Left lung (tissue), 10 donors: ENCODE measurements around the gene RAB6B. TPM values are rescaled to one million over a fixed set of nuclear protein-coding genes. Genes with fewer than 3 reads are reported as not detected.

ENCODE experiments used
- ATAC-seq: fragments of 200-7000 bp; cut with Tn5 transposase; one replicate; pipeline ENCODE4 v1.9.1; 2020; ENCODE audit warnings: moderate library complexity
- DNase-seq, 4 donors: peaks; one replicate each; pipeline ENCODE4 v3.0.0-alpha.2; 2013 to 2020
- H3K27ac ChIP-seq, 2 donors: fragments of 200-600 bp; sonication (generic) in 1 of 2; one replicate each; pipeline versions ENCODE4 v1.5.0 to v1.8.0; 2020 to 2021
- H3K27me3 ChIP-seq, 2 donors: fragments of 200-600 bp; sonication (generic) in 1 of 2; one replicate each; pipeline versions ENCODE4 v1.5.0 to v1.8.0; 2020 to 2021
- H3K36me3 ChIP-seq, 2 donors: fragments of 200-600 bp; sonication (generic) in 1 of 2; one replicate each; pipeline versions ENCODE4 v1.5.0 to v1.8.0; 2020 to 2021
- H3K4me1 ChIP-seq, 2 donors: fragments of 200-600 bp; one replicate each; pipeline ENCODE4 v1.8.0; 2021
- H3K4me3 ChIP-seq, 2 donors: fragments of 200-600 bp; sonication (generic) in 1 of 2; one replicate each; pipeline versions ENCODE4 v1.5.0 to v1.8.0; 2020 to 2021; ENCODE audit warnings: mild to moderate bottlenecking in 1 of 2
- H3K9me3 ChIP-seq, 2 donors: fragments of 200-600 bp; sonication (generic) in 1 of 2; one replicate each; pipeline versions ENCODE4 v1.5.0 to v1.8.0; 2020 to 2021
- intact Hi-C, 2 donors: fragments of 100-400 bp; cut with DNase I; formaldehyde crosslinking; loops; one replicate each; pipeline versions ENCODE4 v1.11.2 to v1.14.2; 2022
- polyA plus RNA-seq, 6 donors: library from polyadenylated mRNA; unstranded; fragments of 120-200 nt; gene quantifications; one replicate each; pipeline ENCODE4 v1.2.1, GENCODE V29; 2013; ENCODE audit not compliant: insufficient read length in 6 of 6
- total RNA-seq, 2 donors: library from RNA; stranded (reverse); fragmentation: NEBNext Ultra II Directional; extraction: Animal tissue kit (Norgen Biotek cat#: 25700); gene quantifications; one replicate each; pipeline ENCODE4 v1.2.1, GENCODE V29; 2021
- TF ChIP-seq, protein P1 (sequence below), 2 donors: fragments of 200-600 bp; sonication (generic) in 1 of 2; IDR thresholded peaks; one replicate each; pipeline versions ENCODE4 v1.5.0 to v1.8.0; 2021; ENCODE audit warnings: antibody characterized with exemption in 2 of 2
- donor health status: DM: no; HTN: yes; CAD: no.
- donor health status: DM: no; HTN: no; CAD: no.

Gene RAB6B
- total and polyA plus RNA-seq, 8 donors, result 3.7 to 11.4 (median 6.1) TPM

DNA sequence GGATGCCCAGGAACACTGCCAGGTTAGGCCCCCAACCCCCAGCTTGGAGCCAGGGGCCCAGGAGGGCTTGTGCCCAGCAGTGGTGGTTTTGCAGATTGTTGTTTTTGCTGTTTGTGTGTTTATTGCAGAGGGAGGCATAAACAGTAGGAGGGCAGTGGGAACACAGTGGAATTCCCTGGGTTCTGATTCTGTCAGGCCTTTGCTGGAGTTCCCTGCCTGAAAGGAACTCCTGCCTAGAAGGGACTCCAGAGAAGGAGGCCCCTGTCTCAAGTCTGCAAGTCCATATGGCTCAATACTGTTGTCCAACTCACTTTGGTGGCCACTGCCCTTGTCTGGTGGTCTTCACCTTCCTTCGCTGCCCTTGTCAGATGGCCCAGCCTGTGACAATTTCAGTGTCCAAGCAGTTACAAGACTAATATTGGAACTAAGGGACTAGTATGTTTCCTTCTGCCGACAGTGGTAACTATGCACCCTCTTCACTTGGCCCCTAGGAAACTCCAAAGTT, 47.4 kb upstream of the RAB6B start:
- intact Hi-C loops, result no loop called here
- no peak for ATAC-seq
- Histone ChIP-seq H3K36me3 (peaks cover 0 to 5% of the 10 kb centered on the region in 2 donors), H3K27me3 (no peaks in the 10 kb centered on the region), H3K27ac (peak overlapping the region in 1 of 2 donors; percentile 25), H3K4me3 (no peak overlapping the region), H3K4me1 (peaks cover 17 to 45% of the 10 kb centered on the region in 2 donors), H3K9me3 (no peaks in the 10 kb centered on the region)
- peak in 1 of 4 donors; percentile 10 for DNase-seq
- TF ChIP-seq, protein P1, sequence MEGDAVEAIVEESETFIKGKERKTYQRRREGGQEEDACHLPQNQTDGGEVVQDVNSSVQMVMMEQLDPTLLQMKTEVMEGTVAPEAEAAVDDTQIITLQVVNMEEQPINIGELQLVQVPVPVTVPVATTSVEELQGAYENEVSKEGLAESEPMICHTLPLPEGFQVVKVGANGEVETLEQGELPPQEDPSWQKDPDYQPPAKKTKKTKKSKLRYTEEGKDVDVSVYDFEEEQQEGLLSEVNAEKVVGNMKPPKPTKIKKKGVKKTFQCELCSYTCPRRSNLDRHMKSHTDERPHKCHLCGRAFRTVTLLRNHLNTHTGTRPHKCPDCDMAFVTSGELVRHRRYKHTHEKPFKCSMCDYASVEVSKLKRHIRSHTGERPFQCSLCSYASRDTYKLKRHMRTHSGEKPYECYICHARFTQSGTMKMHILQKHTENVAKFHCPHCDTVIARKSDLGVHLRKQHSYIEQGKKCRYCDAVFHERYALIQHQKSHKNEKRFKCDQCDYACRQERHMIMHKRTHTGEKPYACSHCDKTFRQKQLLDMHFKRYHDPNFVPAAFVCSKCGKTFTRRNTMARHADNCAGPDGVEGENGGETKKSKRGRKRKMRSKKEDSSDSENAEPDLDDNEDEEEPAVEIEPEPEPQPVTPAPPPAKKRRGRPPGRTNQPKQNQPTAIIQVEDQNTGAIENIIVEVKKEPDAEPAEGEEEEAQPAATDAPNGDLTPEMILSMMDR (IDR thresholded peaks at IDR 0.05), result no peak

DNA sequence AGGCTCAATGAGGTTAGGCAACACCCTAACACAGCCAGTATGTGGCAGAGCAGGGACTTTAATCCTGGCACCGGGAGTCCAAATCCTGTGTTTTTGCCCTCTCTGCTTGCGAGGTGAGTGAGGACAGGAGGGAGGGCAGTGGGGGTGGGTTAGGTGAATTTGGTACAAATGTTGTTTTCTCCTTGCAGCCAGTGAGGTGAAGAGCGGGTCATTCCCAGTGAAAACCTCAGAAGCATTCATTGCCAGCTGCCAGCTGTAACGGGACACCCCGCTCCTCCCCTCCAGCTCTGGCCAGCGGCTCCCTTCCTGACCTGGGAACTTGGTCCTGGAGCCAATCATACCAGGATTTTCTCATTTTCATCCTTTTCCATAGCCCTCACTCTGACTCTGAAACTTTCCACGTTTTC, 45.7 kb upstream of the RAB6B start:
- no peaks in the 10 kb centered on the region for H3K27me3 ChIP-seq
- TF ChIP-seq, protein P1 (IDR thresholded peaks at IDR 0.05), result no peak
- no peak for ATAC-seq
- peak in 1 of 4 donors; percentile 64 for DNase-seq
- peaks cover 0 to 16% of the 10 kb centered on the region in 2 donors for H3K36me3 ChIP-seq
- peaks cover 17 to 35% of the 10 kb centered on the region in 2 donors for H3K4me1 ChIP-seq
- H3K27ac ChIP-seq, result no peak overlapping the region
- intact Hi-C loops, result no loop called here
- H3K4me3 ChIP-seq, result no peak overlapping the region
- no peaks in the 10 kb centered on the region for H3K9me3 ChIP-seq

DNA sequence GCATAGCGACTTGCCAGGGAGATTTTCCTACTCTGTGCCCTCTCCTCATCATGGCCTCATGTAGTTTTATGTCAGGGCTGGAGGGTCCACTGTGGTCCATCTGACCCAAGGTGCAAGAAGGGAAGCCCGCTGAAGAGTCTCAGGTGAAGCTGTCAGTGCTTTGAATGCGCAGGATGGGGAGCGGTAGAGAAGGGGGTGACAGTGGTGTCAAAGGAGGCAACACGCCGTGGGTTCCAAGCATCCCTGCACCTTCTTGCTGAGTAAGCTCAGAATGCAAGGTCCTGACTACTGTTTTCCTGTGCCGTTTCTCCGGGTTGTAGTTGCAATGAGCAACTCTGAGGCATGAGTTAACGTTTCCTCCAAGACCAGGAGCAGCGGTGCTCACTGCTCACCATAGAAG, 44.9 kb upstream of the RAB6B start:
- intact Hi-C loops, result no loop called here
- Histone ChIP-seq H3K36me3 (peaks cover 0 to 16% of the 10 kb centered on the region in 2 donors), H3K27ac (no peak overlapping the region), H3K9me3 (no peaks in the 10 kb centered on the region), H3K4me3 (no peak overlapping the region), H3K4me1 (peaks cover 17 to 26% of the 10 kb centered on the region in 2 donors), H3K27me3 (no peaks in the 10 kb centered on the region)
- ATAC-seq (no peak), DNase-seq (no peak)
- TF ChIP-seq, protein P1 (IDR thresholded peaks at IDR 0.05), result no peak

DNA sequence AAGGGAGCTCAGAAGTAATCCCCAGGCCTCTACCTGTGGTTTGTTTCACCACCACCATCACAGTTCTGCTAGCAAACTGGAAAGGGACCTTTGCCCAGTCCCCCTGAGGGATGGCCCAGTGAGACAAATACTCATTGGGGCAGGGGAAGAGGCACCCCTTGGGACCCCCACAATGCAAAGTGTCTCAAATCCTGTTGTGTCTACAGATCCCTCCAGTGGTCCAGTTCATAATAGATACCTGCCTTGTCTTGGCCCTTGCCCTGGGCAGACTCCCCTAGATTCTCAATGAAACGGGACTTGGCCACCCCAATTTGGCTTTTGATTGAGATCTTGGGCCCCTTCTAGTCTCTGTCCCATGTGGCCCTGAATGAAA, 43.8 kb upstream of the RAB6B start:
- no peak overlapping the region for H3K27ac ChIP-seq
- intact Hi-C loops, result loop anchor here in 1 of 2 donors (10.0 kb wide), 1 partner anchor 265 kb away; no protein-coding TSS in a partner anchor
- H3K4me1 ChIP-seq, result peaks cover 12 to 18% of the 10 kb centered on the region in 2 donors
- H3K9me3 ChIP-seq, result no peaks in the 10 kb centered on the region
- no peak overlapping the region for H3K4me3 ChIP-seq
- H3K27me3 ChIP-seq, result no peaks in the 10 kb centered on the region
- DNase-seq (no peak), ATAC-seq (no peak)
- H3K36me3 ChIP-seq, result peaks cover 0 to 22% of the 10 kb centered on the region in 2 donors
- TF ChIP-seq, protein P1 (IDR thresholded peaks at IDR 0.05), result no peak

DNA sequence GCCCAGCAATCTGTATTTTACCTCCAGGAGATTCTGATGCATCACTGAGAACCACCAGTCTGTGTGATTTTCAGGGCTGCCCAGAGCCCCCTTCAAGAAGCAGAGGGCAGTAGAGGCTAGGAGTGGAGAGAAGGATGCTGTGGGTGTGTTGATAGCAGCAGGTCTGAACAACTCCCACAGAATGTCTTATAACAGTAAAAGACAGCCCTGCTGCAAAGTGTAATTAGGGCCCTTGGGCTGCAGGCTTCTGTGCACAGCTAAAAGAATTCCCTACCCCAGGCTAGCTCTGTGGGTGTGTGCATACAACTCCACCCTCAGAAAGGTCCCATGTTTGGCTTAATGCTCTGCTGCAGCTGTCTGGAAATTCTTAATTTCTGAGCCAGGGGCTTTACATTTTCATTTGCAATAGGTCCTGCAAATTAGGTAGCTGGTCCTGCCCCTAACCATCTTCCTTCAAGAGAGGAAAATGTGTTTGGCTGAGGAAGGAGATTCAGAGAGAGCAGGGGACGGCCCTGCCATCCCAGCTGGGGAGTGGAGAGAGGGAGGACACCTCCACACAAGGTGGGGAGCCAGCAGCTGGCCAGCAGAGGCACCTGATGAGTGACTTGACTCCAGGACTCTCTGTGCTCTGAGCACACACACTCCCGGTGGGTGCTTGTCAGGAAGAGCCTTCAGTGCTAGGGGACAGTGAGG, 43.2 kb upstream of the RAB6B start:
- Histone ChIP-seq H3K27me3 (no peaks in the 10 kb centered on the region), H3K4me1 (peaks cover 8 to 12% of the 10 kb centered on the region in 2 donors), H3K9me3 (no peaks in the 10 kb centered on the region), H3K27ac (no peak overlapping the region), H3K36me3 (peaks cover 0 to 28% of the 10 kb centered on the region in 2 donors), H3K4me3 (no peak overlapping the region)
- ATAC-seq (no peak), DNase-seq (no peak)
- TF ChIP-seq, protein P1 (IDR thresholded peaks at IDR 0.05), result no peak
- intact Hi-C loops, result loop anchor here in 1 of 2 donors (10.0 kb wide), 1 partner anchor 266 kb away; no protein-coding TSS in a partner anchor
